ENCODE measurements around the gene ATP8B1. TPM values are rescaled to one million over a fixed set of nuclear protein-coding genes. Genes with fewer than 3 reads are reported as not detected.

ATP8B1 gene
- total and polyA plus RNA-seq, 2 of the 8 experiments (the other 6 are each of a cell fraction or from before 2014, with no cell fraction given), result 1.1 to 4.6 TPM

DNA sequence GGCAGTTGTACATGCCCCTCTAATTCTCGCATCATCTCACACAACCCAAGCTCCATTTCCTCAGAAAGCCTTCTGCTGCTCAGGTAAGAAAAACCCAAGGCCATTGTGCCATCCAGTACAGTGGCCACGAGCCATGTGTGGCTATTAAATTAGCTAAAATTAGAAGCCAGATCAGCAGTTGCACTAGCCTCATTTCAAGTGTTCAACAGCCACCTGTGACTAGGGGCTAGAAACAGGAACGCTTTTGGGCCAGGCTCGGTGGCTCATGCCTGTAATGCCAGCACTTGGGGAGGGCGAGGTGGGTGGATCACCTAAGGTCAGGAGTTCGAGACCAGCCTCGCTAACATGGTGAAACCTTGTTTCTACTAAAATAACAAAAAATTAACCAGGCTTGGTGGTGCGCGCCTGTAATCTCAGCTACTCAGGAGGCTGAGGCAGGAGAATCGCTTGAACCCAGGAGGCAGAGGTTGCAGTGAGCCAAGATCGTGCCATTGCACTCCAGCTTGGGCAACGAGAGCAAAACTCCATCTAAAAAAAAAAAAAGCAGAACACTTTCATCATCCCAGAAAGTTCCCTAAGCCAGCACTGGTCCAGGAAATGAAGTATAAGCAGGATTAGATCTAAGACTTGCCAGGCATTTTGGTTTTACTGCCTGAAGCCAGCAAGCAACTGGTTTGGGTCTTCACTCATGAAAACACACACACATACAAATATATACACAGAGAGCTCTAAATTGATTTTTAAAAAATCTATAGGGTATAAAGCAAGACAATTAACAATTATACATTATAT lies 35.7 kb downstream of the ATP8B1 start (continued):
- TF ChIP-seq, protein P1, sequence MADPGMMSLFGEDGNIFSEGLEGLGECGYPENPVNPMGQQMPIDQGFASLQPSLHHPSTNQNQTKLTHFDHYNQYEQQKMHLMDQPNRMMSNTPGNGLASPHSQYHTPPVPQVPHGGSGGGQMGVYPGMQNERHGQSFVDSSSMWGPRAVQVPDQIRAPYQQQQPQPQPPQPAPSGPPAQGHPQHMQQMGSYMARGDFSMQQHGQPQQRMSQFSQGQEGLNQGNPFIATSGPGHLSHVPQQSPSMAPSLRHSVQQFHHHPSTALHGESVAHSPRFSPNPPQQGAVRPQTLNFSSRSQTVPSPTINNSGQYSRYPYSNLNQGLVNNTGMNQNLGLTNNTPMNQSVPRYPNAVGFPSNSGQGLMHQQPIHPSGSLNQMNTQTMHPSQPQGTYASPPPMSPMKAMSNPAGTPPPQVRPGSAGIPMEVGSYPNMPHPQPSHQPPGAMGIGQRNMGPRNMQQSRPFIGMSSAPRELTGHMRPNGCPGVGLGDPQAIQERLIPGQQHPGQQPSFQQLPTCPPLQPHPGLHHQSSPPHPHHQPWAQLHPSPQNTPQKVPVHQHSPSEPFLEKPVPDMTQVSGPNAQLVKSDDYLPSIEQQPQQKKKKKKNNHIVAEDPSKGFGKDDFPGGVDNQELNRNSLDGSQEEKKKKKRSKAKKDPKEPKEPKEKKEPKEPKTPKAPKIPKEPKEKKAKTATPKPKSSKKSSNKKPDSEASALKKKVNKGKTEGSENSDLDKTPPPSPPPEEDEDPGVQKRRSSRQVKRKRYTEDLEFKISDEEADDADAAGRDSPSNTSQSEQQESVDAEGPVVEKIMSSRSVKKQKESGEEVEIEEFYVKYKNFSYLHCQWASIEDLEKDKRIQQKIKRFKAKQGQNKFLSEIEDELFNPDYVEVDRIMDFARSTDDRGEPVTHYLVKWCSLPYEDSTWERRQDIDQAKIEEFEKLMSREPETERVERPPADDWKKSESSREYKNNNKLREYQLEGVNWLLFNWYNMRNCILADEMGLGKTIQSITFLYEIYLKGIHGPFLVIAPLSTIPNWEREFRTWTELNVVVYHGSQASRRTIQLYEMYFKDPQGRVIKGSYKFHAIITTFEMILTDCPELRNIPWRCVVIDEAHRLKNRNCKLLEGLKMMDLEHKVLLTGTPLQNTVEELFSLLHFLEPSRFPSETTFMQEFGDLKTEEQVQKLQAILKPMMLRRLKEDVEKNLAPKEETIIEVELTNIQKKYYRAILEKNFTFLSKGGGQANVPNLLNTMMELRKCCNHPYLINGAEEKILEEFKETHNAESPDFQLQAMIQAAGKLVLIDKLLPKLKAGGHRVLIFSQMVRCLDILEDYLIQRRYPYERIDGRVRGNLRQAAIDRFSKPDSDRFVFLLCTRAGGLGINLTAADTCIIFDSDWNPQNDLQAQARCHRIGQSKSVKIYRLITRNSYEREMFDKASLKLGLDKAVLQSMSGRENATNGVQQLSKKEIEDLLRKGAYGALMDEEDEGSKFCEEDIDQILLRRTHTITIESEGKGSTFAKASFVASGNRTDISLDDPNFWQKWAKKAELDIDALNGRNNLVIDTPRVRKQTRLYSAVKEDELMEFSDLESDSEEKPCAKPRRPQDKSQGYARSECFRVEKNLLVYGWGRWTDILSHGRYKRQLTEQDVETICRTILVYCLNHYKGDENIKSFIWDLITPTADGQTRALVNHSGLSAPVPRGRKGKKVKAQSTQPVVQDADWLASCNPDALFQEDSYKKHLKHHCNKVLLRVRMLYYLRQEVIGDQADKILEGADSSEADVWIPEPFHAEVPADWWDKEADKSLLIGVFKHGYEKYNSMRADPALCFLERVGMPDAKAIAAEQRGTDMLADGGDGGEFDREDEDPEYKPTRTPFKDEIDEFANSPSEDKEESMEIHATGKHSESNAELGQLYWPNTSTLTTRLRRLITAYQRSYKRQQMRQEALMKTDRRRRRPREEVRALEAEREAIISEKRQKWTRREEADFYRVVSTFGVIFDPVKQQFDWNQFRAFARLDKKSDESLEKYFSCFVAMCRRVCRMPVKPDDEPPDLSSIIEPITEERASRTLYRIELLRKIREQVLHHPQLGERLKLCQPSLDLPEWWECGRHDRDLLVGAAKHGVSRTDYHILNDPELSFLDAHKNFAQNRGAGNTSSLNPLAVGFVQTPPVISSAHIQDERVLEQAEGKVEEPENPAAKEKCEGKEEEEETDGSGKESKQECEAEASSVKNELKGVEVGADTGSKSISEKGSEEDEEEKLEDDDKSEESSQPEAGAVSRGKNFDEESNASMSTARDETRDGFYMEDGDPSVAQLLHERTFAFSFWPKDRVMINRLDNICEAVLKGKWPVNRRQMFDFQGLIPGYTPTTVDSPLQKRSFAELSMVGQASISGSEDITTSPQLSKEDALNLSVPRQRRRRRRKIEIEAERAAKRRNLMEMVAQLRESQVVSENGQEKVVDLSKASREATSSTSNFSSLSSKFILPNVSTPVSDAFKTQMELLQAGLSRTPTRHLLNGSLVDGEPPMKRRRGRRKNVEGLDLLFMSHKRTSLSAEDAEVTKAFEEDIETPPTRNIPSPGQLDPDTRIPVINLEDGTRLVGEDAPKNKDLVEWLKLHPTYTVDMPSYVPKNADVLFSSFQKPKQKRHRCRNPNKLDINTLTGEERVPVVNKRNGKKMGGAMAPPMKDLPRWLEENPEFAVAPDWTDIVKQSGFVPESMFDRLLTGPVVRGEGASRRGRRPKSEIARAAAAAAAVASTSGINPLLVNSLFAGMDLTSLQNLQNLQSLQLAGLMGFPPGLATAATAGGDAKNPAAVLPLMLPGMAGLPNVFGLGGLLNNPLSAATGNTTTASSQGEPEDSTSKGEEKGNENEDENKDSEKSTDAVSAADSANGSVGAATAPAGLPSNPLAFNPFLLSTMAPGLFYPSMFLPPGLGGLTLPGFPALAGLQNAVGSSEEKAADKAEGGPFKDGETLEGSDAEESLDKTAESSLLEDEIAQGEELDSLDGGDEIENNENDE (IDR thresholded peaks at IDR 0.05; ENCODE audit: insufficient replicate concordance, low read length), result no peak
- TF ChIP-seq CHD1 (IDR thresholded peaks at IDR 0.05; ENCODE audit: low read depth, low read length), result no peak
- TF ChIP-seq JUN (IDR thresholded peaks at IDR 0.05; ENCODE audit: low read depth, low read length), result no peak
- no peak for TF ChIP-seq BCL11A (IDR thresholded peaks at IDR 0.05; ENCODE audit: low read depth in 2 of 2, low read length in 2 of 2)
- TF ChIP-seq GABPA (IDR thresholded peaks at IDR 0.05; ENCODE audit: borderline replicate concordance, insufficient read depth, low read length), result no peak
- no peak for TF ChIP-seq ASH2L (IDR thresholded peaks at IDR 0.05; ENCODE audit: low read length)
- no peak for TF ChIP-seq RNF2 (IDR thresholded peaks at IDR 0.05; ENCODE audit: borderline replicate concordance, low read depth, low read length, missing control alignments, poor library complexity, severe bottlenecking)

All from H1 (cell line).